GM12878 (cell line): ENCODE measurements around the gene TMUB2. TPM values are rescaled to one million over a fixed set of nuclear protein-coding genes. Genes with fewer than 3 reads are reported as not detected.
"Not testable (repeated sequence)": the region's sequence is repeated elsewhere in the genome, so short reads cannot be mapped to it uniquely, and the experiment has no call there.

Experiments
- ATAC-seq: fragments of 200-7000 bp; cut with Tn5 transposase; 3 replicates; pipeline ENCODE4 v1.9.1; 2020; ENCODE audit warnings: mild to moderate bottlenecking, moderate library complexity
- BruUV-seq: library from RNA; stranded (reverse); fragments of 400-500 nt; replicated peaks from 2 replicates; lab custom pipeline; 2021; lab: Mats Ljungman, UMichigan
- CTCF ChIA-PET: fragments of 300-600 bp; sonication (Branson Sonifier 250); formaldehyde crosslinking; extraction: SDS; loops from one replicate; lab custom pipeline; 2021; ENCODE audit warnings: inconsistent platforms; lab: Yijun Ruan, JAX
- POLR2A ChIA-PET: fragments of 350-600 bp; formaldehyde crosslinking; extraction: SDS; loops from one replicate; lab custom pipeline; 2021; ENCODE audit warnings: inconsistent platforms; lab: Charles Lee
- RAD21 ChIA-PET: fragments of 300-600 bp; sonication (Branson Sonifier 250); formaldehyde crosslinking; loops from one replicate; lab custom pipeline; 2023; ENCODE audit warnings: antibody characterized with exemption; ENCODE audit not compliant: unreplicated experiment; lab: Charles Lee
- SMC1A ChIA-PET: fragments of 300-600 bp; sonication (Branson Sonifier 250); formaldehyde crosslinking; loops from one replicate; lab custom pipeline; 2023; ENCODE audit not compliant: unreplicated experiment, uncharacterized antibody; lab: Charles Lee
- DNase-seq: peaks from one replicate; pipeline ENCODE4 v3.0.0-alpha.2; 2011; ENCODE audit warnings: low read depth, low spot score
- FAIRE-seq: peaks from 3 replicates; lab custom pipeline; 2011; peaks lifted over from hg19 to GRCh38; lab: Jason Lieb, UNC
- H2AFZ ChIP-seq: 2 replicates; pipeline ENCODE4 v1.6.0; 2011; ENCODE audit warnings: low read depth, low read length, control low read depth; ENCODE audit not compliant: control insufficient read depth
- H3K27ac ChIP-seq: 2 replicates; pipeline ENCODE4 v1.5.1; 2011; ENCODE audit warnings: control low read depth; ENCODE audit not compliant: control insufficient read depth, insufficient read depth
- H3K27me3 ChIP-seq, 2 experiments: replicated peaks in 1 of 2; 2 replicates each; pipeline versions ENCODE4 v1.6.0 to v1.6.1; 2011; ENCODE audit warnings: low read length in 1 of 2; ENCODE audit not compliant: control insufficient read depth in 2 of 2, insufficient read depth in 2 of 2
- H3K36me3 ChIP-seq, 2 experiments: 2 replicates each; pipeline ENCODE4 v1.5.1; 2011; ENCODE audit warnings: low read length in 1 of 2; ENCODE audit not compliant: control insufficient read depth in 2 of 2, insufficient read depth in 2 of 2
- H3K4me1 ChIP-seq: 2 replicates; pipeline ENCODE4 v1.6.1; 2011; ENCODE audit warnings: mild to moderate bottlenecking, low read length, moderate library complexity, mixed read lengths; ENCODE audit not compliant: control insufficient read depth, insufficient read depth
- H3K4me2 ChIP-seq: 2 replicates; pipeline ENCODE4 v1.6.0; 2011; ENCODE audit warnings: control low read depth; ENCODE audit not compliant: control insufficient read depth, insufficient read depth
- H3K4me3 ChIP-seq: fragments of 200-600 bp; sonication (generic); 2 replicates; pipeline ENCODE4 v1.5.1; 2016
- H3K79me2 ChIP-seq: 2 replicates; pipeline ENCODE4 v1.6.0; 2011; ENCODE audit warnings: low read length; ENCODE audit not compliant: control insufficient read depth, insufficient read depth
- H3K9ac ChIP-seq: 2 replicates; pipeline ENCODE4 v1.8.0; 2011; ENCODE audit warnings: low read length, control low read depth, mixed read lengths; ENCODE audit not compliant: control insufficient read depth, insufficient read depth
- H3K9me3 ChIP-seq: replicated peaks from 3 replicates; pipeline ENCODE4 v1.5.1; 2011; ENCODE audit warnings: mild to moderate bottlenecking, low read length; ENCODE audit not compliant: control insufficient read depth, insufficient read depth
- H4K20me1 ChIP-seq: 2 replicates; pipeline ENCODE4 v1.6.0; 2011; ENCODE audit not compliant: control insufficient read depth, insufficient read depth
- EGR1 ChIP-seq, 2 experiments: IDR thresholded peaks; 1 replicate in 1 of 2; 2 replicates in 1 of 2; pipeline ENCODE4 v1.6.1; 2011 to 2012; ENCODE audit warnings: low read depth in 2 of 2, low read length in 2 of 2, borderline replicate concordance in 1 of 2, mild to moderate bottlenecking in 1 of 2, moderate library complexity in 1 of 2
- LARP7 ChIP-seq: fragments of 450-650 bp; IDR thresholded peaks from 2 replicates; pipeline ENCODE4 v1.6.1; 2017; ENCODE audit warnings: mild to moderate bottlenecking
- RAD51 ChIP-seq: fragments of 450-650 bp; IDR thresholded peaks from 2 replicates; pipeline ENCODE4 v1.6.1; 2016; ENCODE audit warnings: moderate library complexity, mild to moderate bottlenecking, inconsistent platforms
- STAT1 ChIP-seq: fragments of 450-650 bp; conservative IDR thresholded peaks from 2 replicates; pipeline ENCODE4 v1.6.1; 2014; ENCODE audit warnings: antibody characterized with exemption, mild to moderate bottlenecking
- WGBS: methylation state at CpG from one replicate; pipeline ENCODE4 v1.1.6; 2016; ENCODE audit warnings: low lambda C conversion rate; ENCODE audit not compliant: insufficient replicate concordance, insufficient coverage; ENCODE audit errors: missing lambda C conversion rate; 5-methylcytosine and 5-hydroxymethylcytosine counted together
- in situ Hi-C: fragments of 300-500 bp; cut with MboI; formaldehyde crosslinking; loops from 9 replicates; pipeline ENCODE4 v1.14.3; 2018; ENCODE audit warnings: mixed read lengths
- intact Hi-C: fragments of 100-400 bp; cut with micrococcal nuclease; formaldehyde crosslinking; loops from one replicate; pipeline ENCODE4 v1.14.2; 2022; ENCODE audit not compliant: unreplicated experiment
- microRNA-seq: library from miRNA; unstranded; fragments of <30 nt; microRNA quantifications from one replicate; pipeline ENCODE4, GENCODE V29; 2018
- polyA plus RNA-seq, 11 experiments: library from polyadenylated mRNA; depleted of rRNA in 4 of 11; unstranded in 6 of 11; stranded (reverse) in 5 of 11; fragments of >200 nt; fragmentation: Nextera tagmentation in 4 of 11; fragmentation: Illumina TruSeq in 1 of 11; extraction: Ambion mirVana in 4 of 11; extraction: Trizol in 1 of 11; gene quantifications; 1 replicate in 1 of 11; 2 replicates in 10 of 11; pipeline versions ENCODE4 v1.2.1 to v1.2.3, GENCODE V29; 2011 to 2016; ENCODE audit warnings: inconsistent platforms in 2 of 11, missing spikeins in 2 of 11, low read depth in 1 of 11
- small RNA-seq: library from RNA; depleted of rRNA; stranded (forward); fragments of <200 nt; gene quantifications from one replicate; pipeline ENCODE3, GENCODE V24; 2014
- total RNA-seq, 4 experiments: library from RNA; depleted of rRNA in 3 of 4; stranded (reverse); fragments of >200 nt in 3 of 4; fragmentation: Illumina TruSeq in 1 of 4; extraction: Trizol in 1 of 4; gene quantifications; 2 replicates each; pipeline versions ENCODE4 v1.2.1 to v1.2.3, GENCODE V29; 2013 to 2021
- TF ChIP-seq, protein P1 (sequence below): IDR thresholded peaks from 2 replicates; pipeline ENCODE4 v1.6.1; 2011; ENCODE audit warnings: borderline replicate concordance, low read depth, mild to moderate bottlenecking, moderate library complexity, low read length; ENCODE audit not compliant: insufficient read depth, poor library complexity, severe bottlenecking

The TMUB2 gene
- total and polyA plus RNA-seq, 10 of the 15 experiments (the other 5 are each of a cell fraction or from before 2014, with no cell fraction given) = 4.3 to 34.0 (median 20.0) TPM

GRCh38 chr17:44237886-44238285, 51.1 kb downstream of the TMUB2 start:
- RAD21 ChIA-PET, intact Hi-C loops, in situ Hi-C loops, FAIRE-seq, H3K27me3 ChIP-seq, DNase-seq, SMC1A ChIA-PET, BruUV-seq, H3K9me3 ChIP-seq, CTCF ChIA-PET, POLR2A ChIA-PET, ATAC-seq, H3K79me2 ChIP-seq, H3K36me3 ChIP-seq, H3K4me3 ChIP-seq, H4K20me1 ChIP-seq, H3K27ac ChIP-seq, H2AFZ ChIP-seq, H3K9ac ChIP-seq, H3K4me2 ChIP-seq: not testable (repeated sequence)
- 76% methylated on average over 17 of the region's 28 CpGs for WGBS
- peaks cover 23% of the 10 kb centered on the region for H3K4me1 ChIP-seq

DNA sequence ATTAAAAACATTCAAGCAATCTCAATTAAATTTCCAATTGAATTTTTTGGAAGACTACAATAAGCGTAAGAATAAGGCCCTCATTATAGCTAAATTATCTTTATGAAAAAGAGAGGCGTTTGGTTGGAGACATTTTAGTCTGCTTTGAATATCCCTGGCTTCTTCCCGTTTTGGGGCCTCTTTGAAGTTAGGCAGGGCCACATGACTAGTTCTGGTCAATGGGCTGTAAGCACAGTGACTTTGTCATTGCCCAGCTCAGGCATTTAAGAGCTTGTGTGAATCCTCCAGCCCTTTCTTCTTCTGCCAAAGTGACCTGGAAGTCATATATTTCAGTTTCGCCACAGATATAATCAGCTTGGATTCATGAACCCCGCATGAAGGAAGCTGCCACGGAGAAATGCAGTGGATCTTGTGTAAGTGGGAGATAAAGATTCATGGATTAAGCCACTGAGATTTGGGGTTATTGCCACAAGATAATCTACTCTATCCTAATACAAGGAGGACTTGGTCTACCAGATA, 54.4 kb downstream of the TMUB2 start:
- TF ChIP-seq, protein P1, sequence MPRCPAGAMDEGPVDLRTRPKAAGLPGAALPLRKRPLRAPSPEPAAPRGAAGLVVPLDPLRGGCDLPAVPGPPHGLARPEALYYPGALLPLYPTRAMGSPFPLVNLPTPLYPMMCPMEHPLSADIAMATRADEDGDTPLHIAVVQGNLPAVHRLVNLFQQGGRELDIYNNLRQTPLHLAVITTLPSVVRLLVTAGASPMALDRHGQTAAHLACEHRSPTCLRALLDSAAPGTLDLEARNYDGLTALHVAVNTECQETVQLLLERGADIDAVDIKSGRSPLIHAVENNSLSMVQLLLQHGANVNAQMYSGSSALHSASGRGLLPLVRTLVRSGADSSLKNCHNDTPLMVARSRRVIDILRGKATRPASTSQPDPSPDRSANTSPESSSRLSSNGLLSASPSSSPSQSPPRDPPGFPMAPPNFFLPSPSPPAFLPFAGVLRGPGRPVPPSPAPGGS = no peak
- TF ChIP-seq EGR1 (IDR thresholded peaks at IDR 0.05; ENCODE audit: borderline replicate concordance in 1 of 2, low read depth in 2 of 2, low read length in 2 of 2) (no peak), RAD51 (peak; percentile 23; the same call in 1 of the 2 replicates), STAT1 (no peak), LARP7 (no peak)
- H3K79me2 ChIP-seq = no peaks in the 10 kb centered on the region
- no TSS peak for BruUV-seq
- SMC1A ChIA-PET = interaction anchor here (0.6 to 0.8 kb wide), 3 partner anchors 10 to 95 kb away, joined by 3 to 5 read pairs (median 3); no protein-coding TSS in a partner anchor
- no peak overlapping the region for H3K27ac ChIP-seq
- 76% methylated on average over 6 of the region's 6 CpGs for WGBS
- POLR2A ChIA-PET = no interaction called here
- H3K4me2 ChIP-seq = no peak overlapping the region
- H3K4me1 ChIP-seq = peaks cover 17% of the 10 kb centered on the region
- H3K27me3 ChIP-seq = no peaks in the 10 kb centered on the region
- H3K9me3 ChIP-seq = no peaks in the 10 kb centered on the region
- no peak overlapping the region for H3K4me3 ChIP-seq
- RAD21 ChIA-PET = no interaction called here
- H3K9ac ChIP-seq = no peak overlapping the region; the same call in 1 of the 2 replicates
- FAIRE-seq (no peak), ATAC-seq (peak; percentile 34; the same call in 1 of the 3 replicates), DNase-seq (no peak)
- in situ Hi-C loops (no loop called here), intact Hi-C loops (no loop called here)
- no peak overlapping the region for H2AFZ ChIP-seq
- H4K20me1 ChIP-seq = no peaks in the 10 kb centered on the region
- H3K36me3 ChIP-seq = no peaks in the 10 kb centered on the region
- CTCF ChIA-PET = interaction anchor here (1.7 kb wide), 1 partner anchor 19 kb away, joined by 4 read pairs; no protein-coding TSS in a partner anchor

Small RNA genes lying within 50 kb of the gene (microRNA-seq; reads per million reads assigned to microRNA genes)
- gene MIR6782 = 0.94 reads per million

Small RNA genes lying within 50 kb of the gene (small RNA-seq; reads per million reads assigned to genes)
- gene MIR6782 = not detected

Other genes with a start within 250 kb of the TMUB2 start
Only the 7 nearest of the 17 such genes appear.
- 35.8 and 36.8 TPM in 2 replicates for gene G6PC3, start 116.2 kb upstream of the TMUB2 start, total RNA-seq (2014; rRNA removed)
- gene G6PC3, start 116.2 kb upstream of the TMUB2 start, total RNA-seq (2014; rRNA removed; fragmentation: Illumina TruSeq; extraction: Trizol) = 19.8 and 20.8 TPM in 2 replicates
- gene G6PC3, start 116.2 kb upstream of the TMUB2 start, total RNA-seq (2021) = 49.9 and 51.8 TPM in 2 replicates
- 13.3 and 24.5 TPM in 2 replicates for gene G6PC3, start 116.2 kb upstream of the TMUB2 start, polyA plus RNA-seq (2011; rRNA removed)
- gene G6PC3, start 116.2 kb upstream of the TMUB2 start, polyA plus RNA-seq (2014; fragmentation: Illumina TruSeq; extraction: Trizol) = 20.7 and 49.2 TPM in 2 replicates
- gene G6PC3, start 116.2 kb upstream of the TMUB2 start, polyA plus RNA-seq (2014; fragmentation: Nextera tagmentation; extraction: Ambion mirVana) = 10 to 100 TPM; 13.0 to 18.2 TPM
- 69.1 and 71.7 TPM in 2 replicates for gene G6PC3, start 116.2 kb upstream of the TMUB2 start, polyA plus RNA-seq (2014; rRNA removed)
- 10 to 100 TPM; 81.6 to 93.7 TPM for gene G6PC3, start 116.2 kb upstream of the TMUB2 start, polyA plus RNA-seq (2016; fragmentation: Nextera tagmentation; extraction: Ambion mirVana)
- gene HDAC5, start 63.3 kb upstream of the TMUB2 start, total RNA-seq (2014; rRNA removed) = 47.1 and 58.0 TPM in 2 replicates
- gene HDAC5, start 63.3 kb upstream of the TMUB2 start, total RNA-seq (2014; rRNA removed; fragmentation: Illumina TruSeq; extraction: Trizol) = 17.7 and 19.7 TPM in 2 replicates
- gene HDAC5, start 63.3 kb upstream of the TMUB2 start, total RNA-seq (2021) = 45.1 and 49.4 TPM in 2 replicates
- gene HDAC5, start 63.3 kb upstream of the TMUB2 start, polyA plus RNA-seq (2011; rRNA removed) = 12.4 and 24.7 TPM in 2 replicates
- gene HDAC5, start 63.3 kb upstream of the TMUB2 start, polyA plus RNA-seq (2014; fragmentation: Illumina TruSeq; extraction: Trizol) = 6.6 and 19.2 TPM in 2 replicates
- 1 to 10 TPM; 1.1 to 2.0 TPM for gene HDAC5, start 63.3 kb upstream of the TMUB2 start, polyA plus RNA-seq (2014; fragmentation: Nextera tagmentation; extraction: Ambion mirVana)
- gene HDAC5, start 63.3 kb upstream of the TMUB2 start, polyA plus RNA-seq (2014; rRNA removed) = 38.9 and 39.3 TPM in 2 replicates
- 10 to 100 TPM; 30.0 to 34.8 TPM for gene HDAC5, start 63.3 kb upstream of the TMUB2 start, polyA plus RNA-seq (2016; fragmentation: Nextera tagmentation; extraction: Ambion mirVana)
- 9.2 and 12.4 TPM in 2 replicates for gene HROB, start 45.0 kb upstream of the TMUB2 start, total RNA-seq (2014; rRNA removed)
- 6.4 and 7.0 TPM in 2 replicates for gene HROB, start 45.0 kb upstream of the TMUB2 start, total RNA-seq (2014; rRNA removed; fragmentation: Illumina TruSeq; extraction: Trizol)
- gene HROB, start 45.0 kb upstream of the TMUB2 start, total RNA-seq (2021) = 12.3 and 14.4 TPM in 2 replicates
- 5.9 and 9.9 TPM in 2 replicates for gene HROB, start 45.0 kb upstream of the TMUB2 start, polyA plus RNA-seq (2011; rRNA removed)
- 9.4 and 9.9 TPM in 2 replicates for gene HROB, start 45.0 kb upstream of the TMUB2 start, polyA plus RNA-seq (2014; fragmentation: Illumina TruSeq; extraction: Trizol)
- gene HROB, start 45.0 kb upstream of the TMUB2 start, polyA plus RNA-seq (2014; fragmentation: Nextera tagmentation; extraction: Ambion mirVana) = 1 to 10 TPM; 4.0 to 4.7 TPM
- 10.0 and 10.1 TPM in 2 replicates for gene HROB, start 45.0 kb upstream of the TMUB2 start, polyA plus RNA-seq (2014; rRNA removed)
- gene HROB, start 45.0 kb upstream of the TMUB2 start, polyA plus RNA-seq (2016; fragmentation: Nextera tagmentation; extraction: Ambion mirVana) = 10 to 100 TPM; 17.6 to 20.4 TPM
- gene ASB16, start 16.3 kb upstream of the TMUB2 start, total RNA-seq (2014; rRNA removed) = not detected in 2 replicates
- gene ASB16, start 16.3 kb upstream of the TMUB2 start, total RNA-seq (2014; rRNA removed; fragmentation: Illumina TruSeq; extraction: Trizol) = not detected in 2 replicates
- gene ASB16, start 16.3 kb upstream of the TMUB2 start, total RNA-seq (2021) = 0.19 and 0.23 TPM in 2 replicates
- gene ASB16, start 16.3 kb upstream of the TMUB2 start, polyA plus RNA-seq (2011; rRNA removed) = not detected in 2 replicates
- not detected in 2 replicates for gene ASB16, start 16.3 kb upstream of the TMUB2 start, polyA plus RNA-seq (2014; fragmentation: Illumina TruSeq; extraction: Trizol)
- gene ASB16, start 16.3 kb upstream of the TMUB2 start, polyA plus RNA-seq (2014; fragmentation: Nextera tagmentation; extraction: Ambion mirVana) = under 1 TPM in 1 of 2 experiments, not detected in 1; 0.07 TPM
- gene ASB16, start 16.3 kb upstream of the TMUB2 start, polyA plus RNA-seq (2014; rRNA removed) = 0.11 and 1.1 TPM in 2 replicates
- gene ASB16, start 16.3 kb upstream of the TMUB2 start, polyA plus RNA-seq (2016; fragmentation: Nextera tagmentation; extraction: Ambion mirVana) = under 1 TPM; 0.44 to 0.56 TPM
- 35.4 and 41.2 TPM in 2 replicates for gene ATXN7L3, start 12.9 kb downstream of the TMUB2 start, total RNA-seq (2014; rRNA removed)
- gene ATXN7L3, start 12.9 kb downstream of the TMUB2 start, total RNA-seq (2014; rRNA removed; fragmentation: Illumina TruSeq; extraction: Trizol) = 26.8 and 27.6 TPM in 2 replicates
- gene ATXN7L3, start 12.9 kb downstream of the TMUB2 start, total RNA-seq (2021) = 75.5 and 78.7 TPM in 2 replicates
- 36.1 and 41.3 TPM in 2 replicates for gene ATXN7L3, start 12.9 kb downstream of the TMUB2 start, polyA plus RNA-seq (2011; rRNA removed)
- 27.7 and 37.9 TPM in 2 replicates for gene ATXN7L3, start 12.9 kb downstream of the TMUB2 start, polyA plus RNA-seq (2014; fragmentation: Illumina TruSeq; extraction: Trizol)
- 1 to 10 TPM in 1 of 2 experiments, under 1 TPM in 1; 0.71 to 2.3 TPM for gene ATXN7L3, start 12.9 kb downstream of the TMUB2 start, polyA plus RNA-seq (2014; fragmentation: Nextera tagmentation; extraction: Ambion mirVana)
- 44.8 and 48.6 TPM in 2 replicates for gene ATXN7L3, start 12.9 kb downstream of the TMUB2 start, polyA plus RNA-seq (2014; rRNA removed)
- gene ATXN7L3, start 12.9 kb downstream of the TMUB2 start, polyA plus RNA-seq (2016; fragmentation: Nextera tagmentation; extraction: Ambion mirVana) = 1 to 10 TPM; 6.8 to 8.8 TPM
- gene UBTF, start 32.7 kb downstream of the TMUB2 start, total RNA-seq (2014; rRNA removed) = 91.9 and 92.2 TPM in 2 replicates
- 71.8 and 80.6 TPM in 2 replicates for gene UBTF, start 32.7 kb downstream of the TMUB2 start, total RNA-seq (2014; rRNA removed; fragmentation: Illumina TruSeq; extraction: Trizol)
- gene UBTF, start 32.7 kb downstream of the TMUB2 start, total RNA-seq (2021) = 118 and 124 TPM in 2 replicates
- 28.5 and 32.9 TPM in 2 replicates for gene UBTF, start 32.7 kb downstream of the TMUB2 start, polyA plus RNA-seq (2011; rRNA removed)
- gene UBTF, start 32.7 kb downstream of the TMUB2 start, polyA plus RNA-seq (2014; fragmentation: Illumina TruSeq; extraction: Trizol) = 78.4 and 110 TPM in 2 replicates
- gene UBTF, start 32.7 kb downstream of the TMUB2 start, polyA plus RNA-seq (2014; fragmentation: Nextera tagmentation; extraction: Ambion mirVana) = 1 to 10 TPM; 2.2 to 4.3 TPM
- gene UBTF, start 32.7 kb downstream of the TMUB2 start, polyA plus RNA-seq (2014; rRNA removed) = 79.5 and 89.3 TPM in 2 replicates
- 10 to 100 TPM; 77.0 to 79.8 TPM for gene UBTF, start 32.7 kb downstream of the TMUB2 start, polyA plus RNA-seq (2016; fragmentation: Nextera tagmentation; extraction: Ambion mirVana)
- gene SLC4A1, start 81.2 kb downstream of the TMUB2 start, total RNA-seq (2014; rRNA removed) = not detected in 2 replicates
- gene SLC4A1, start 81.2 kb downstream of the TMUB2 start, total RNA-seq (2014; rRNA removed; fragmentation: Illumina TruSeq; extraction: Trizol) = not detected in 2 replicates
- not detected in 2 replicates for gene SLC4A1, start 81.2 kb downstream of the TMUB2 start, total RNA-seq (2021)
- not detected in 2 replicates for gene SLC4A1, start 81.2 kb downstream of the TMUB2 start, polyA plus RNA-seq (2011; rRNA removed)
- gene SLC4A1, start 81.2 kb downstream of the TMUB2 start, polyA plus RNA-seq (2014; fragmentation: Illumina TruSeq; extraction: Trizol) = not detected in 2 replicates
- not detected for gene SLC4A1, start 81.2 kb downstream of the TMUB2 start, polyA plus RNA-seq (2014; fragmentation: Nextera tagmentation; extraction: Ambion mirVana)
- 0.03 and 0.04 TPM in 2 replicates for gene SLC4A1, start 81.2 kb downstream of the TMUB2 start, polyA plus RNA-seq (2014; rRNA removed)
- not detected for gene SLC4A1, start 81.2 kb downstream of the TMUB2 start, polyA plus RNA-seq (2016; fragmentation: Nextera tagmentation; extraction: Ambion mirVana)